ENCODE measurements around the gene SLC35E3. TPM values are rescaled to one million over a fixed set of nuclear protein-coding genes. Genes with fewer than 3 reads are reported as not detected.

The SLC35E3 gene
- total RNA-seq, 2 experiments from 2014 or later, result 26.6 to 39.1 TPM

- H2AFZ ChIP-seq (ENCODE audit: low read length), result peak within 1 kb of the TSS; percentile 44; the same call in 1 of the 2 replicates
- TF ChIP-seq EZH2phosphoT487 (IDR thresholded peaks at IDR 0.05; ENCODE audit: borderline replicate concordance, low read depth, low read length), result no peak
- TF ChIP-seq, protein P1, sequence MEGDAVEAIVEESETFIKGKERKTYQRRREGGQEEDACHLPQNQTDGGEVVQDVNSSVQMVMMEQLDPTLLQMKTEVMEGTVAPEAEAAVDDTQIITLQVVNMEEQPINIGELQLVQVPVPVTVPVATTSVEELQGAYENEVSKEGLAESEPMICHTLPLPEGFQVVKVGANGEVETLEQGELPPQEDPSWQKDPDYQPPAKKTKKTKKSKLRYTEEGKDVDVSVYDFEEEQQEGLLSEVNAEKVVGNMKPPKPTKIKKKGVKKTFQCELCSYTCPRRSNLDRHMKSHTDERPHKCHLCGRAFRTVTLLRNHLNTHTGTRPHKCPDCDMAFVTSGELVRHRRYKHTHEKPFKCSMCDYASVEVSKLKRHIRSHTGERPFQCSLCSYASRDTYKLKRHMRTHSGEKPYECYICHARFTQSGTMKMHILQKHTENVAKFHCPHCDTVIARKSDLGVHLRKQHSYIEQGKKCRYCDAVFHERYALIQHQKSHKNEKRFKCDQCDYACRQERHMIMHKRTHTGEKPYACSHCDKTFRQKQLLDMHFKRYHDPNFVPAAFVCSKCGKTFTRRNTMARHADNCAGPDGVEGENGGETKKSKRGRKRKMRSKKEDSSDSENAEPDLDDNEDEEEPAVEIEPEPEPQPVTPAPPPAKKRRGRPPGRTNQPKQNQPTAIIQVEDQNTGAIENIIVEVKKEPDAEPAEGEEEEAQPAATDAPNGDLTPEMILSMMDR (conservative IDR thresholded peaks at IDR 0.05; ENCODE audit: low read length), result peak; percentile 78
- ChIA-PET CTCF (ENCODE audit: unreplicated experiment) (interaction anchor here (0.5 to 1.3 kb wide), 4 partner anchors 27 to 44 kb away, joined by 3 to 7 read pairs (median 4); no protein-coding TSS in a partner anchor), POLR2A (interaction anchor here (0.5 to 3.2 kb wide), 15 partner anchors 9 to 1424 kb away, joined by 3 to 48 read pairs (median 4); partner anchors contain the start of gene SLC35E3)
- no peaks in the 10 kb centered on the region; the same call in 1 of the 2 replicates for H3K9me3 ChIP-seq (ENCODE audit: low read length)
- H3K27ac ChIP-seq (ENCODE audit: low read depth, low read length, poor library complexity, severe bottlenecking), result peak within 1 kb of the TSS; percentile 100
- H4K20me1 ChIP-seq (ENCODE audit: insufficient read depth, low read length), result peaks cover 12% of the 10 kb centered on the region
- H3K4me3 ChIP-seq (ENCODE audit: low read depth, low read length, poor library complexity, severe bottlenecking), result peak within 1 kb of the TSS; percentile 99
- peaks cover 70% of the 10 kb centered on the region for H3K4me1 ChIP-seq (ENCODE audit: insufficient read depth, low read length, poor library complexity, severe bottlenecking)
- H3K36me3 ChIP-seq (ENCODE audit: insufficient read depth, low read length), result peaks cover 45% of the 10 kb centered on the region
- peak; percentile 98 for DNase-seq (ENCODE audit: low spot score)
- H3K4me2 ChIP-seq (ENCODE audit: low read length), result peak within 1 kb of the TSS; percentile 82
- intact Hi-C loops (cut with micrococcal nuclease; ENCODE audit: unreplicated experiment), result loop anchor here (1.0 to 5.0 kb wide), 5 partner anchors 35 to 197 kb away; partner anchors contain the start of genes NUP107, RAP1B and SLC35E3
- H3K79me2 ChIP-seq (ENCODE audit: insufficient read depth, low read depth, low read length), result peaks cover 48% of the 10 kb centered on the region
- H3K9me2 ChIP-seq (ENCODE audit: insufficient read depth, low read length), result no peaks in the 10 kb centered on the region
- no TSS peak for BruUV-seq (replicated peaks)
Measured at GRCh38 chr12:68807576-68808387, 61.8 kb downstream of the SLC35E3 start, which contains the start of gene MDM2. Gene MDM2 (plus strand): TSS chr12:68808177. CDS start chr12:68808478, 301 bp downstream.

DNA sequence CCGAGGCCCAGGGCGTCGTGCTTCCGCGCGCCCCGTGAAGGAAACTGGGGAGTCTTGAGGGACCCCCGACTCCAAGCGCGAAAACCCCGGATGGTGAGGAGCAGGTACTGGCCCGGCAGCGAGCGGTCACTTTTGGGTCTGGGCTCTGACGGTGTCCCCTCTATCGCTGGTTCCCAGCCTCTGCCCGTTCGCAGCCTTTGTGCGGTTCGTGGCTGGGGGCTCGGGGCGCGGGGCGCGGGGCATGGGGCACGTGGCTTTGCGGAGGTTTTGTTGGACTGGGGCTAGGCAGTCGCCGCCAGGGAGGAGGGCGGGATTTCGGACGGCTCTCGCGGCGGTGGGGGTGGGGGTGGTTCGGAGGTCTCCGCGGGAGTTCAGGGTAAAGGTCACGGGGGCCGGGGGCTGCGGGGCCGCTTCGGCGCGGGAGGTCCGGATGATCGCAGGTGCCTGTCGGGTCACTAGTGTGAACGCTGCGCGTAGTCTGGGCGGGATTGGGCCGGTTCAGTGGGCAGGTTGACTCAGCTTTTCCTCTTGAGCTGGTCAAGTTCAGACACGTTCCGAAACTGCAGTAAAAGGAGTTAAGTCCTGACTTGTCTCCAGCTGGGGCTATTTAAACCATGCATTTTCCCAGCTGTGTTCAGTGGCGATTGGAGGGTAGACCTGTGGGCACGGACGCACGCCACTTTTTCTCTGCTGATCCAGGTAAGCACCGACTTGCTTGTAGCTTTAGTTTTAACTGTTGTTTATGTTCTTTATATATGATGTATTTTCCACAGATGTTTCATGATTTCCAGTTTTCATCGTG, 62.6 kb downstream of the SLC35E3 start:
- Histone ChIP-seq H3K4me2 (ENCODE audit: low read length) (peak overlapping the region; percentile 82), H3K79me2 (ENCODE audit: insufficient read depth, low read depth, low read length) (peaks cover 56% of the 10 kb centered on the region), H3K36me3 (ENCODE audit: insufficient read depth, low read length) (peaks cover 53% of the 10 kb centered on the region), H3K4me3 (ENCODE audit: low read depth, low read length, poor library complexity, severe bottlenecking) (peak overlapping the region; percentile 99), H3K9me2 (ENCODE audit: insufficient read depth, low read length) (no peaks in the 10 kb centered on the region), H4K20me1 (ENCODE audit: insufficient read depth, low read length) (peaks cover 20% of the 10 kb centered on the region), H3K27ac (ENCODE audit: low read depth, low read length, poor library complexity, severe bottlenecking) (peak overlapping the region; percentile 100), H3K4me1 (ENCODE audit: insufficient read depth, low read length, poor library complexity, severe bottlenecking) (peaks cover 73% of the 10 kb centered on the region), H3K9me3 (ENCODE audit: low read length) (no peaks in the 10 kb centered on the region; the same call in 1 of the 2 replicates), H2AFZ (ENCODE audit: low read length) (no peak overlapping the region)
- DNase-seq (ENCODE audit: low spot score), result peak; percentile 82
- CTCF ChIA-PET (ENCODE audit: unreplicated experiment), result interaction anchor here (0.6 to 1.3 kb wide), 2 partner anchors 37 to 44 kb away, joined by 3 to 6 read pairs; no protein-coding TSS in a partner anchor
- BruUV-seq (replicated peaks), result no TSS peak
- intact Hi-C loops (cut with micrococcal nuclease; ENCODE audit: unreplicated experiment), result loop anchor here (2.0 to 5.0 kb wide), 3 partner anchors 80 to 198 kb away; partner anchors contain the start of genes NUP107 and RAP1B
- no peak for TF ChIP-seq EZH2phosphoT487 (IDR thresholded peaks at IDR 0.05; ENCODE audit: borderline replicate concordance, low read depth, low read length)
- TF ChIP-seq, protein P1 (conservative IDR thresholded peaks at IDR 0.05; ENCODE audit: low read length), result no peak
- POLR2A ChIA-PET, result interaction anchor here (0.5 to 3.2 kb wide), 20 partner anchors 8 to 1423 kb away, joined by 3 to 48 read pairs (median 4); partner anchors contain the start of gene SLC35E3
